ENCODE data around the gene TWSG1. TPM values are rescaled to one million over a fixed set of nuclear protein-coding genes. Genes with fewer than 3 reads are reported as not detected.

The TWSG1 gene
- total and polyA plus RNA-seq, 10 of the 15 experiments (the other 5 are each of a cell fraction or from before 2014, with no cell fraction given): 11.1 to 45.1 (median 27.7) TPM

DNA sequence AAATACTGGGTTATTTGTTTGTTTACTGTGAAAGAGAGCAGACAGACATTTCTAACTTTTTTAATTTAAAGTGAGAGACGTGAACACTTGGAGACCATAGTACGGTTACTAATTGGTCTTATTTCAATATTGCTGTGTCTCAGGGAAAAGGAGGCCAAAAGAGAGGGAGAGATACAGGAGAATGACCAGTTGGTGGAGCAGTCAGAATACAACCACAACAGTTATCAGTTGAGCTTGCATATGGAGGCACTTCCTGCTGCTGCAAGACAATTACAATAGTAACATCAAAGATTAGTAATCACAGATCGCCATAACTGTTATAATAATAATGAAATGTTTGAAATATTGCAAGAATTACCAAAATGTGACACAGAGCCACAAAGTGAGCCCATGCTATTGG is 58.2 kb downstream of the TWSG1 start:
- TF ChIP-seq CHD4 (IDR thresholded peaks at IDR 0.05) (no peak), POLR2AphosphoS2 (IDR thresholded peaks at IDR 0.05; ENCODE audit: low read depth, low read length) (no peak), RBBP5 (conservative IDR thresholded peaks at IDR 0.05) (no peak), RCOR1 (conservative IDR thresholded peaks at IDR 0.05; ENCODE audit: low read depth, low read length) (no peak), RELA (IDR thresholded peaks at IDR 0.05; ENCODE audit: borderline replicate concordance, partially characterized antibody) (no peak), ZNF384 (IDR thresholded peaks at IDR 0.05; ENCODE audit: borderline replicate concordance, low read depth, low read length) (no peak), BCLAF1 (IDR thresholded peaks at IDR 0.05) (no peak), RAD21 (IDR thresholded peaks at IDR 0.05; ENCODE audit: insufficient read depth, low read depth, low read length) (no peak)

More for the DNA sequence above, 58.2 kb downstream of the TWSG1 start:
- ChIA-PET POLR2A (interaction anchor here (0.6 kb wide), 1 partner anchor 84 kb away, joined by 3 read pairs; no protein-coding TSS in a partner anchor), SMC1A (ENCODE audit: uncharacterized antibody, unreplicated experiment) (interaction anchor here (1.0 to 1.8 kb wide), 3 partner anchors 22 to 124 kb away, joined by 3 to 4 read pairs (median 3); no protein-coding TSS in a partner anchor), CTCF (interaction anchor here (1.0 to 1.3 kb wide), 2 partner anchors 124 to 281 kb away, joined by 3 to 5 read pairs; no protein-coding TSS in a partner anchor), RAD21 (ENCODE audit: unreplicated experiment) (no interaction called here)
- H3K27me3 ChIP-seq (replicated peaks in 1 of 2; ENCODE audit: control insufficient read depth in 2 of 2, insufficient read depth in 2 of 2, low read length in 1 of 2): no peaks in the 10 kb centered on the region
- no peak overlapping the region for H3K4me3 ChIP-seq
- H3K79me2 ChIP-seq (ENCODE audit: control insufficient read depth, insufficient read depth, low read length): no peaks in the 10 kb centered on the region
- ATAC-seq (no peak), DNase-seq (ENCODE audit: low read depth, low spot score) (no peak), FAIRE-seq (no peak)
- no peaks in the 10 kb centered on the region for H4K20me1 ChIP-seq (ENCODE audit: control insufficient read depth, insufficient read depth)
- no TSS peak for BruUV-seq (replicated peaks)
- no peak overlapping the region for H3K27ac ChIP-seq (ENCODE audit: control insufficient read depth, insufficient read depth)
- in situ Hi-C loops (cut with MboI) (no loop called here), intact Hi-C loops (cut with micrococcal nuclease; ENCODE audit: unreplicated experiment) (no loop called here)
- H3K9me3 ChIP-seq (replicated peaks; ENCODE audit: control insufficient read depth, insufficient read depth, low read length): peaks cover 6% of the 10 kb centered on the region; the same call in 2 of the 3 replicates
- peaks cover 0 to 9% of the 10 kb centered on the region in 2 experiments; a peak in 1 of 4 replicates for H3K36me3 ChIP-seq (ENCODE audit: control insufficient read depth in 2 of 2, insufficient read depth in 2 of 2, low read length in 1 of 2)
- no peak overlapping the region for H2AFZ ChIP-seq (ENCODE audit: control insufficient read depth, low read depth, low read length)
- H3K4me1 ChIP-seq (ENCODE audit: control insufficient read depth, insufficient read depth, low read length): no peaks in the 10 kb centered on the region
- H3K4me2 ChIP-seq (ENCODE audit: control insufficient read depth, insufficient read depth): no peak overlapping the region
- 94% methylated on average over 3 of the region's 3 CpGs for whole genome bisulfite sequencing (ENCODE audit: insufficient coverage, insufficient replicate concordance, low lambda C conversion rate, missing lambda C conversion rate)
- no peak overlapping the region for H3K9ac ChIP-seq (ENCODE audit: control insufficient read depth, insufficient read depth, low read length)
